GM21528 (cell line): Measurements from ENCODE around the gene SPTBN2.

Source experiments
- ATAC-seq: cut with Tn5 transposase; IDR thresholded peaks from one replicate; pipeline ENCODE4 v1.9.1; 2021; ENCODE audit warnings: mild to moderate bottlenecking, moderate library complexity; ENCODE audit not compliant: unreplicated experiment, low FRiP score

SPTBN2 gene

GRCh38 chr11:66686801-66687750 lies 41.9 kb downstream of the SPTBN2 start:
- ATAC-seq, result no peak

DNA sequence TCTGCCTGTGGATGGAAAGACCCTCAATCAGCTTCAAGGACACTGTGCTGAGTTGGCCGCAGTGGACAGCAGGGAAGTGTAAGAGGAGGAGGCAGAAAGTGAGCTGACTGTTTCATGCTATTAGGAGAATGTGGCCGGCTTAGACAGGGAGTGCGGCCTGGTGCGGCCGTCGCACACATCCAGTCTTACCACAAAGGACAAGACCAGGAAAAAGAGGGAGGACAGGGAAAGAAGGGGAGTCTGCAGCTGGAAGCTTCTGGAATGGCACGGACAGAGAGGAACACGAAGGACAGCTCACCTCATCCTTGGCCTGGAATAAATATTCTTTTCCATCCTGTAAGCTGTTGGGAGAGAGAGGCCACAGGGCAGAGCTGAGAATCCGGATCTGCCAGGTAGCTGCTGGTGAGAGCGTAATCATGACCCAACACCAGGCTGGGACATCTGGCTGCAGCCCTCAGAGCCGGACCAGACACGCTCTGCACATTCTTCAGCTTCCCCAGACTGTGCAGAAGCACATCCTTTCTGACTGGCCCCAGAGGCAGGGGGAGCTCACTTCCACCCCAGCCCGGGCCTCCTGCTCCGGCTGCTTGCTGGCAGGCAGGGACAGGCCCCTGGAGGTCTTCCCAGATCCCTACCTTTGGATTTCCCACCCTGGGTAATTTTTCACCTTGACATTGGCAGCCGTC lies 42.8 kb downstream of the SPTBN2 start:
- no peak for ATAC-seq

- no peak for ATAC-seq
Measured at GRCh38 chr11:66685276-66686099, 43.5 kb downstream of the SPTBN2 start.

GRCh38 chr11:66684635-66685034 lies 44.4 kb downstream of the SPTBN2 start:
- no peak for ATAC-seq

- no peak for ATAC-seq
Measured at GRCh38 chr11:66683877-66684276, 45.1 kb downstream of the SPTBN2 start.

DNA sequence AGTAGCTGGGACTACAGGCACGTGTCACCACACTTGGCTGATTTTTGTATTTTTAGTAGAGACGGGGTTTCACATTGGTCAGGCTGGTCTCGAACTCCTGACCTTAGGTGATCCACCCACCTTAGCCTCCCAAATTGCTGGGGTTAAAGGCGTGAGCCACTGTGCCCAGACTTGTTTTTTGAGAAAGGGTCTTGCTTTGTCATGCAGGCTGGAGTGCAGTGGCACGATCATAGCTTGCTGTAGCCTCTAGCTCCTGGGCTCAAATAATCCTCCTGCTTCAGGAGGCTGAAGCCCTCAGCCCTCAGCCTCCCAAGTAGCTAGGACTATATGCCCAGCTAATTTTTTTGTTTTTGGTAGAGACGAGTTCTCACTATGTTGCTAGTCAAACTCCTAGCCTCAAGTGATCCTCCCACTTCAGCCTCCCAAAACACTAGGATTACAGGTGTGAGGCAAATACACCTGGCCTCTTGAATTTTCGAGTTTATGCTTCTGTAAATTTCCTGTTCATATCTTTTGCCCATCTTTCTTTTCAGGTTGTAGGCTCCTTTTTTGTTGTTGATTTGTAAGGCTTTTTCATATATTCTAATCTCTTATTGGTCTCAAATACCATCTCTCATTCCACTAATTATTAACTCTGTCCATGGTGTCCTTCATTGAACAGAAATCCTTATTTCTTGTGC lies 47.9 kb downstream of the SPTBN2 start:
- ATAC-seq, result no peak

DNA sequence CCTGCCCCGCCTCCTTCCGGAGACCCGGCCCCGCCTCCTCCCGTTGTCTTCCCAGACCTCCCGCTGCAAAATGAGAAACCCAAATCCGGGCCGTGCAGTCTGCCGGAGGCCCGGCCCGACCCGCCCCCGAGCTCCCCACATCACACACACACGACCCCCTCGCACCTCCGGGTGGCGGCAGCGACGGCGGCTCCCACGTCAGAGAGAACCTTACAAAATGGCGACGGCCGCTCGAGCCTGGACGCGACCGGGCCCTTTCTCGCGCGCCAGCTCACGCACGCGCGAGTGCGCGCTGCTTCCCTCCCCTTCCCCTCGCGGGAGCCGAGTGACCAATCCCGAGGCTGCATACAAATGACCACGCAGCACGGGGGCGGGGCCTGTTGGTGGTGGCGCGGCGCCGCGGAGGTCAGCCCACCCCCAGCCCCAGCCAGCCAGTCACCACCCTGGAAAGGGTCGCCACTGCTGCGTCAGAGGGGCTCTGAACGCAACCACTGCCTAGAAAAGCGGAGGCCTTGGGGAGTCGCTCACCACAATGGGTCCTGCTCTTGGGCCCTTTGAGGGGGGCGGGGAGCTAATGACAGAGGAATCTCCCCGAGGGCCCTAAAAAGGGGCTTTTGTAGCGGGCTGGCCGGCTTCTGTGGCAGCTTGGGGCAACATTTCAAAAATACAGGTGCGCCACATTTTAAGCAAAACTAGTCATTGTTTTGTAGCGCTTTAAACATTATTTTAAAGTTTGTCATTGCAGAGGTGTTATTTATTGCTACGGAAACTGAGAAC lies 51.2 kb downstream of the SPTBN2 start, which contains the start of gene RBM4B:
RBM4B (minus strand) TSS at position 289 of the 777 bp plus-strand sequence. CDS start 808 bp downstream, outside the sequence.
- peak; percentile 80 for ATAC-seq

GRCh38 chr11:66676931-66677598 lies 52.0 kb downstream of the SPTBN2 start:
- ATAC-seq, result no peak

- no peak for ATAC-seq
Measured at GRCh38 chr11:66676282-66676919, 52.6 kb downstream of the SPTBN2 start.

DNA sequence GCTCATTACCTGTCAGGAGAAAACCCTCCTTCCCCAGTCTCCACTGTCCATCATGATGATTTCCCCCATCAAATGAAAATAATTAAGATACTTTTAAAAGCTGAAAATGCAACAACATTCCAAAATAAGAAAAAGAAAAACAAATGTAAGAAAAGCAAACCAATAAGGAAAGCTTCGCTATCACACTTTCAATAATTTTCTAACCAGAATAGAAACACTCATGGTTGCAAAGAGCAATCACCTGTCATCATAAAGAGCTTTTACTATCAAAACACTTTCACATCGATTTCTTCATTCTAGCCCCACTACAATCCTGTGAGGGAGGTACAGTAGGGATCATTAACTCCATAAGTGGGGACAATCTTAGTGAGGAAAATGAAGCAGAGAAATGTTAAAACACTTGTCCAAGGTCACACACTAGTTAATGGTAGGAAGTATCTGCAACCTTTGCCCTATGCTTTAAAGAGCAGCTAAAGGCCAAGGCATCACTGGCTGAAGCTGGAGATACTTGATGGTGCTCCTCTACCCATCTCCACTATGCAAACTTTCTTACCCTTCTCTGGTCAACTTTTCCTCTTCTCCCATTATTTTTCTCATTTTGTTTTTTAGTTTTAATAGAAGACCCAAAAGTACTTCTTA lies 53.9 kb downstream of the SPTBN2 start:
- no peak for ATAC-seq

GRCh38 chr11:66670816-66671215 lies 58.2 kb downstream of the SPTBN2 start:
- no peak for ATAC-seq

GRCh38 chr11:66665369-66665768 lies 63.6 kb downstream of the SPTBN2 start:
- no peak for ATAC-seq

GRCh38 chr11:66663741-66664296 lies 65.2 kb downstream of the SPTBN2 start:
- no peak for ATAC-seq

DNA sequence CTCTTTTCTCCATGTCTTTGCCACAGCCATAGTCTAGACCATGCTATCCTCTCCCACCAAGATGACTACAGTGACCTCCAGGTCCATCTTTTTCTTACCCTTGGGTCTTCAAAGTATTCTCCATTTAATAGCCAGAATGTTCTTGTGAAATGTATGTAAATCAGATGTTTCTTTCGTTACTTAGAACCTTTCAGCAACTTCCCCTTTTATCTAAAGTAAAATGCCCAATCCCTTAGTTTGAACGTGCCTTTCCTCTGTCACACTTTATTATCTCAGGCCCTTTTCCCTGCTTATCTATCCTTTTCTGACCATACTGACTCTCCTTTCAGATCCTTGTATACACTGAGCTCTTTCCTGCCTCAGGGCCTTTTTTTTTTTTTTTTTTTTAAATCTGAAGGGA lies 69.3 kb downstream of the SPTBN2 start:
- no peak for ATAC-seq

GRCh38 chr11:66653123-66653522 lies 75.9 kb downstream of the SPTBN2 start:
- ATAC-seq, result no peak

DNA sequence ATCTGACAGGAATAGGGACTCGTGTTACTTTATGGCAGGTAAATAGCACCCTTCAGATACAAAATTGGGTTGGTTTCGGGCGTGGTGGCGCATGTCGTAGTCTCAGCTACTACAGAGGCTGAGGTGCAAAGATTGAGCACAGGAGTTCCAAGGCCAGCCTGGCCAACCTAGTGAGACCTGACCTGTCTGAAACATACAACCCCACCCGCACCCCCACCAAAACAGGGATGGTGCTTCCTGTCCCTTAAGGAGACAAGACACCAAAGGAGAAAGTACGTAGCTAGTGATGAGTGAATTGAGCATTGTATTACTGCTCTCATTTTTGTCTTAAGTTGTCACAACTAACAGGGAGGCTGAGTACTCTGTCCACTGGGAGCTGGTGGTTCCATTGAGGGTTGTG lies 76.4 kb downstream of the SPTBN2 start:
- no peak for ATAC-seq

- ATAC-seq, result no peak
Measured at GRCh38 chr11:66651016-66651415, 78.0 kb downstream of the SPTBN2 start.

DNA sequence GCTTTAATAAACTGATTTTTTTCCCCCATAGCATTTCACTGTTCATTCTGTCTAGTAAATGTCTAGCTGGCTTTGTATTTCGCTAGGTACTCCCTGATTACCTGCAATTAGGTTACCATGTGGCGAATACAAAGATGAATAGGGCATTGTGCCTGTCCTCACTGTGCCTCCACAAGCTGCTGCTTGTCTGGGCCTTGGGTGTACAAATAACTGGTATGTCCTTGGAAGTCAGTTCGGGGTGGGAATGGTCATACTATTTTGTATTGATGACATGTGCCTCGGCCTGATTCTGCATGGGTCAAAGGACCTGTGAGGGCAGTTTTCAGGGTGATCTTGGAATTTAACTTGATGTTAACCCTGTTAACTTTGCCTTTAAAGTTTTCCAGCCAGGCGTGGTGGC lies 79.1 kb downstream of the SPTBN2 start:
- no peak for ATAC-seq
